ENCODE results near the gene NKAIN1.
"Not testable (repeated sequence)": the region's sequence is repeated elsewhere in the genome, so short reads cannot be mapped to it uniquely, and the experiment has no call there.

Gene NKAIN1

GRCh38 chr1:31231802-31232201, 7.9 kb downstream of the NKAIN1 start:
- no peak for DNase-seq

GRCh38 chr1:31230378-31230777, 9.3 kb downstream of the NKAIN1 start:
- no peak for DNase-seq

- no peak for DNase-seq
Observed at GRCh38 chr1:31228986-31229385, 10.7 kb downstream of the NKAIN1 start.

- DNase-seq = no peak
Observed at GRCh38 chr1:31227891-31228568, 11.7 kb downstream of the NKAIN1 start.

- DNase-seq = no peak
Observed at GRCh38 chr1:31224068-31224467, 15.6 kb downstream of the NKAIN1 start.

GRCh38 chr1:31222176-31222575, 17.5 kb downstream of the NKAIN1 start:
- no peak for DNase-seq

- no peak for DNase-seq
Observed at GRCh38 chr1:31221072-31221471, 18.6 kb downstream of the NKAIN1 start.

- no peak for DNase-seq
Observed at GRCh38 chr1:31219489-31219888, 20.2 kb downstream of the NKAIN1 start.

GRCh38 chr1:31218705-31219104, 21.0 kb downstream of the NKAIN1 start:
- DNase-seq = no peak

GRCh38 chr1:31216016-31216415, 23.7 kb downstream of the NKAIN1 start:
- DNase-seq = no peak

GRCh38 chr1:31215065-31215570, 24.6 kb downstream of the NKAIN1 start:
- DNase-seq = no peak

GRCh38 chr1:31214316-31215064, 25.2 kb downstream of the NKAIN1 start:
- no peak for DNase-seq

GRCh38 chr1:31208361-31208945, 31.2 kb downstream of the NKAIN1 start:
- no peak for DNase-seq

GRCh38 chr1:31207569-31207968, 32.1 kb downstream of the NKAIN1 start:
- no peak for DNase-seq

- no peak for DNase-seq
Observed at GRCh38 chr1:31207046-31207445, 32.6 kb downstream of the NKAIN1 start.

- DNase-seq = no peak
Observed at GRCh38 chr1:31203215-31203614, 36.5 kb downstream of the NKAIN1 start.

- no peak for DNase-seq
Observed at GRCh38 chr1:31201931-31202360, 37.7 kb downstream of the NKAIN1 start.

- no peak for DNase-seq
Observed at GRCh38 chr1:31199949-31200348, 39.7 kb downstream of the NKAIN1 start.

GRCh38 chr1:31199236-31199790, 40.4 kb downstream of the NKAIN1 start:
- no peak for DNase-seq

- DNase-seq = no peak
Observed at GRCh38 chr1:31198600-31198999, 41.1 kb downstream of the NKAIN1 start.

- DNase-seq = no peak
Observed at GRCh38 chr1:31198150-31198549, 41.5 kb downstream of the NKAIN1 start.

GRCh38 chr1:31196685-31197084, 43.0 kb downstream of the NKAIN1 start:
- no peak for DNase-seq

- not testable (repeated sequence) for DNase-seq
Observed at GRCh38 chr1:31195267-31195666, 44.4 kb downstream of the NKAIN1 start.

- no peak for DNase-seq
Observed at GRCh38 chr1:31193729-31194128, 46.0 kb downstream of the NKAIN1 start.
